Sciatic nerve (tissue), 2 donors: ENCODE data around the gene PLIN1. TPM values are rescaled to one million over a fixed set of nuclear protein-coding genes. Genes with fewer than 3 reads are reported as not detected.

Source experiments
- ATAC-seq: fragments of 200-7000 bp; cut with Tn5 transposase; one replicate; pipeline ENCODE4 v1.9.1; 2020; ENCODE audit warnings: mild to moderate bottlenecking, moderate library complexity
- DNase-seq: peaks from one replicate; pipeline ENCODE4 v3.0.0-alpha.2; 2020; ENCODE audit warnings: low spot score
- intact Hi-C: fragments of 100-400 bp; cut with DNase I; formaldehyde crosslinking; loops from one replicate; pipeline ENCODE4 v1.14.2; 2022
- total RNA-seq: library from RNA; stranded (reverse); fragmentation: NEBNext Ultra II Directional; extraction: Animal tissue kit (Norgen Biotek cat#: 25700); gene quantifications from one replicate; pipeline ENCODE4 v1.2.1, GENCODE V29; 2021
- donor health status: DM: no; HTN: no; CAD: no.
- donor health status: DM: no; HTN: no; CAD: no.

The PLIN1 gene
- total RNA-seq, 1 donor from 2014 or later = 57.4 TPM

GRCh38 chr15:89674526-89674925, 4.6 kb downstream of the PLIN1 start:
- intact Hi-C loops = no loop called here
- DNase-seq (no peak), ATAC-seq (no peak)

- ATAC-seq = no peak
- no peak for DNase-seq
- intact Hi-C loops = no loop called here
Observed at GRCh38 chr15:89673165-89673512, 6.0 kb downstream of the PLIN1 start.

GRCh38 chr15:89672221-89673164, 6.7 kb downstream of the PLIN1 start:
- ATAC-seq (peak; percentile 50), DNase-seq (no peak)
- intact Hi-C loops = no loop called here

GRCh38 chr15:89671687-89672086, 7.5 kb downstream of the PLIN1 start:
- intact Hi-C loops = no loop called here
- DNase-seq = no peak

GRCh38 chr15:89670971-89671560, 8.1 kb downstream of the PLIN1 start:
- ATAC-seq (no peak), DNase-seq (no peak)
- intact Hi-C loops = no loop called here

More at GRCh38 chr15:89671687-89672086, 7.5 kb downstream of the PLIN1 start:
- no peak for ATAC-seq

GRCh38 chr15:89669941-89670340, 9.2 kb downstream of the PLIN1 start:
- DNase-seq = no peak
- intact Hi-C loops = no loop called here
- ATAC-seq = no peak

- no peak for DNase-seq
- ATAC-seq = no peak
- intact Hi-C loops = no loop called here
Observed at GRCh38 chr15:89669309-89669865, 9.8 kb downstream of the PLIN1 start.

GRCh38 chr15:89668171-89668570, 11.0 kb downstream of the PLIN1 start:
- intact Hi-C loops = no loop called here
- DNase-seq (no peak), ATAC-seq (no peak)

- DNase-seq = no peak
- intact Hi-C loops = no loop called here
- no peak for ATAC-seq
Observed at GRCh38 chr15:89667706-89667960, 11.5 kb downstream of the PLIN1 start.

- intact Hi-C loops = no loop called here
Observed at GRCh38 chr15:89666858-89667705, 12.1 kb downstream of the PLIN1 start.

GRCh38 chr15:89666184-89666857, 12.8 kb downstream of the PLIN1 start:
- ATAC-seq = peak; percentile 20
- intact Hi-C loops = no loop called here

More at GRCh38 chr15:89666858-89667705, 12.1 kb downstream of the PLIN1 start:
- DNase-seq (no peak), ATAC-seq (peak; percentile 2)

GRCh38 chr15:89665449-89666181, 13.6 kb downstream of the PLIN1 start:
- ATAC-seq (peak; percentile 65), DNase-seq (peak; percentile 77)
- intact Hi-C loops = no loop called here

More at GRCh38 chr15:89666184-89666857, 12.8 kb downstream of the PLIN1 start:
- DNase-seq = no peak

GRCh38 chr15:89664441-89665350, 14.5 kb downstream of the PLIN1 start:
- intact Hi-C loops = no loop called here
- no peak for ATAC-seq
- DNase-seq = no peak

GRCh38 chr15:89662893-89663626, 16.1 kb downstream of the PLIN1 start:
- no peak for DNase-seq
- peak; percentile 88 for ATAC-seq
- intact Hi-C loops = no loop called here

GRCh38 chr15:89660556-89660955, 18.6 kb downstream of the PLIN1 start:
- intact Hi-C loops = no loop called here
- ATAC-seq (no peak), DNase-seq (peak; percentile 13)

GRCh38 chr15:89659295-89659694, 19.9 kb downstream of the PLIN1 start:
- ATAC-seq (no peak), DNase-seq (no peak)
- intact Hi-C loops = no loop called here
